ENCODE results near the gene APOB. TPM values are rescaled to one million over a fixed set of nuclear protein-coding genes. Genes with fewer than 3 reads are reported as not detected.

Gene APOB
- total and polyA plus RNA-seq, 10 of the 15 experiments (the other 5 are each of a cell fraction or from before 2014, with no cell fraction given): 1.4 TPM; not detected in 9

GRCh38 chr2:20963867-20964266 lies 80.0 kb downstream of the APOB start:
- no peak for FAIRE-seq

More at GRCh38 chr2:20963867-20964266, 80.0 kb downstream of the APOB start:
- in situ Hi-C loops (cut with MboI): loop anchor here (5.0 to 25.0 kb wide), 2 partner anchors 302 to 527 kb away; partner anchors contain the start of gene RHOB
- TF ChIP-seq PAX5 (IDR thresholded peaks at IDR 0.05; ENCODE audit: borderline replicate concordance, low read depth, low read length): no peak
- TF ChIP-seq ZNF207 (IDR thresholded peaks at IDR 0.05; ENCODE audit: borderline replicate concordance): no peak
- no peak for TF ChIP-seq NR2C1 (IDR thresholded peaks at IDR 0.05)
- TF ChIP-seq, protein P1, sequence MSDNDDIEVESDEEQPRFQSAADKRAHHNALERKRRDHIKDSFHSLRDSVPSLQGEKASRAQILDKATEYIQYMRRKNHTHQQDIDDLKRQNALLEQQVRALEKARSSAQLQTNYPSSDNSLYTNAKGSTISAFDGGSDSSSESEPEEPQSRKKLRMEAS (IDR thresholded peaks at IDR 0.05; ENCODE audit: low read depth, low read length): no peak
- TF ChIP-seq, protein P2, sequence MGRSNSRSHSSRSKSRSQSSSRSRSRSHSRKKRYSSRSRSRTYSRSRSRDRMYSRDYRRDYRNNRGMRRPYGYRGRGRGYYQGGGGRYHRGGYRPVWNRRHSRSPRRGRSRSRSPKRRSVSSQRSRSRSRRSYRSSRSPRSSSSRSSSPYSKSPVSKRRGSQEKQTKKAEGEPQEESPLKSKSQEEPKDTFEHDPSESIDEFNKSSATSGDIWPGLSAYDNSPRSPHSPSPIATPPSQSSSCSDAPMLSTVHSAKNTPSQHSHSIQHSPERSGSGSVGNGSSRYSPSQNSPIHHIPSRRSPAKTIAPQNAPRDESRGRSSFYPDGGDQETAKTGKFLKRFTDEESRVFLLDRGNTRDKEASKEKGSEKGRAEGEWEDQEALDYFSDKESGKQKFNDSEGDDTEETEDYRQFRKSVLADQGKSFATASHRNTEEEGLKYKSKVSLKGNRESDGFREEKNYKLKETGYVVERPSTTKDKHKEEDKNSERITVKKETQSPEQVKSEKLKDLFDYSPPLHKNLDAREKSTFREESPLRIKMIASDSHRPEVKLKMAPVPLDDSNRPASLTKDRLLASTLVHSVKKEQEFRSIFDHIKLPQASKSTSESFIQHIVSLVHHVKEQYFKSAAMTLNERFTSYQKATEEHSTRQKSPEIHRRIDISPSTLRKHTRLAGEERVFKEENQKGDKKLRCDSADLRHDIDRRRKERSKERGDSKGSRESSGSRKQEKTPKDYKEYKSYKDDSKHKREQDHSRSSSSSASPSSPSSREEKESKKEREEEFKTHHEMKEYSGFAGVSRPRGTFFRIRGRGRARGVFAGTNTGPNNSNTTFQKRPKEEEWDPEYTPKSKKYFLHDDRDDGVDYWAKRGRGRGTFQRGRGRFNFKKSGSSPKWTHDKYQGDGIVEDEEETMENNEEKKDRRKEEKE (IDR thresholded peaks at IDR 0.05): no peak
- no peak for TF ChIP-seq ZNF24 (IDR thresholded peaks at IDR 0.05)
- no peak for TF ChIP-seq WRNIP1 (IDR thresholded peaks at IDR 0.05; ENCODE audit: borderline replicate concordance, low read depth, low read length)
- no peak for TF ChIP-seq E4F1 (IDR thresholded peaks at IDR 0.05; ENCODE audit: borderline replicate concordance, partially characterized antibody)
- no peak for TF ChIP-seq HDAC6 (IDR thresholded peaks at IDR 0.05; ENCODE audit: unreplicated experiment)
- TF ChIP-seq SMAD5 (IDR thresholded peaks at IDR 0.05; ENCODE audit: low read depth): no peak
- RAD21 ChIA-PET (ENCODE audit: unreplicated experiment): interaction anchor here (0.8 to 6.4 kb wide), 11 partner anchors 62 to 315 kb away, joined by 3 to 68 read pairs (median 4); no protein-coding TSS in a partner anchor
- Histone ChIP-seq H3K36me3 (ENCODE audit: control insufficient read depth in 2 of 2, insufficient read depth in 2 of 2, low read length in 1 of 2) (no peaks in the 10 kb centered on the region), H3K4me2 (ENCODE audit: control insufficient read depth, insufficient read depth) (no peak overlapping the region), H3K9me3 (replicated peaks; ENCODE audit: control insufficient read depth, insufficient read depth, low read length) (no peaks in the 10 kb centered on the region), H3K4me1 (ENCODE audit: control insufficient read depth, insufficient read depth, low read length) (no peaks in the 10 kb centered on the region), H4K20me1 (ENCODE audit: control insufficient read depth, insufficient read depth) (no peaks in the 10 kb centered on the region), H3K4me3 (no peak overlapping the region), H3K9ac (ENCODE audit: control insufficient read depth, insufficient read depth, low read length) (no peak overlapping the region), H3K27me3 (replicated peaks in 1 of 2; ENCODE audit: control insufficient read depth in 2 of 2, insufficient read depth in 2 of 2, low read length in 1 of 2) (no peaks in the 10 kb centered on the region; a peak in 2 of 4 replicates), H3K79me2 (ENCODE audit: control insufficient read depth, insufficient read depth, low read length) (no peaks in the 10 kb centered on the region), H3K27ac (ENCODE audit: control insufficient read depth, insufficient read depth) (no peak overlapping the region), H2AFZ (ENCODE audit: control insufficient read depth, low read depth, low read length) (no peak overlapping the region)
- no TSS peak for BruUV-seq (replicated peaks)
- no peak for DNase-seq (ENCODE audit: low read depth, low spot score)
- WGBS (ENCODE audit: insufficient coverage, insufficient replicate concordance, low lambda C conversion rate, missing lambda C conversion rate): 0% methylated on average over 2 of the region's 2 CpGs
- POLR2A ChIA-PET: interaction anchor here (0.9 to 2.0 kb wide), 2 partner anchors 9 to 303 kb away, joined by 3 to 6 read pairs; no protein-coding TSS in a partner anchor
- CTCF ChIA-PET: interaction anchor here (0.7 to 11.4 kb wide), 27 partner anchors 9 to 552 kb away, joined by 3 to 218 read pairs (median 5); partner anchors contain the start of gene HS1BP3
- intact Hi-C loops (cut with micrococcal nuclease; ENCODE audit: unreplicated experiment): loop anchor here (1.0 kb wide), 2 partner anchors 183 to 303 kb away; no protein-coding TSS in a partner anchor
- SMC1A ChIA-PET (ENCODE audit: uncharacterized antibody, unreplicated experiment): interaction anchor here (0.6 to 6.3 kb wide), 11 partner anchors 9 to 539 kb away, joined by 3 to 101 read pairs (median 4); partner anchors contain the start of gene HS1BP3
- no peak for ATAC-seq
